NCI-H1105 treated with DMSO at 0.1 percent for 48 hours (cell line): Measurements from ENCODE around the gene ZDHHC14.

ENCODE experiments used
- DNase-seq: peaks from one replicate; lab custom pipeline; 2025; lab: John Stamatoyannopoulos, UW

Gene ZDHHC14

DNA sequence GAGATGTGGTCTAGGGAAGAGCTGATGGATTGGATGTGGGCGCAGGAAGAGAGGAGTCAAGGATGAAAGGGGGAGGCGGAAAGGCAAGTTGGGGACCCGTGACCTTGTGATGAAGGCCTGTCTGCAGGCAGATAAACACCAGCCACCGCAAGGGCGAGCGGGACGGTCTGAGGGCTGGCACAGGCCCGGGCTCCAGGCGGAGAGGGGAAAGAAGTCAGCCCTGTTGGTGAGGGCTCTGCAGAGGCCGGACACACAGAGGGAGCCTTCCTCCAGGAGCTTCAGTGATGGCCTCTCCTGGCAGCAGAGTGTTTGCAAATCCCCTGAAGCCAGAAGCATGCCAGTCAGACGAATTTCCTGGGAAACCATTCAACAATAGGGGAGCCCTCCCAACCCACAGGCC lies 112.2 kb downstream of the ZDHHC14 start:
- DNase-seq = no peak

DNA sequence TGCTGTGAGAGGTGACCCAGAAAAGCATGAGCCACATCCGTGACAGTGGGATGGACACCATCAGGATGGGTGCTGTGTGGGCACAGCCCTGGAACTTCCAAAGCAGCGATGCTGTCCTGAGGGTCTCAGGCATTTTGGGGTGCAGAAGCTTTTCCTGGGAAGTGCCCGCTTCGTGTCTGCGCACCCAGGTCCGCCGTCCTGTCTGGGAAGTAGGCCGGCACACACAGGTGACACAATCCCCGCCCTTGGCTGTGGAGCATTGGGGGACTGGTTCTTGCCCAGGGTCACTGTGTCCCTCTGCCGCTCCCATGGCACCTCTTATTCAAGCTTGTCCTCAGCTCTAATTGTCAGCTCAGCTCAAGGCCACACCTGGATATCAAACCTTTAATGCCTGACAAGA lies 112.6 kb downstream of the ZDHHC14 start:
- no peak for DNase-seq

DNA sequence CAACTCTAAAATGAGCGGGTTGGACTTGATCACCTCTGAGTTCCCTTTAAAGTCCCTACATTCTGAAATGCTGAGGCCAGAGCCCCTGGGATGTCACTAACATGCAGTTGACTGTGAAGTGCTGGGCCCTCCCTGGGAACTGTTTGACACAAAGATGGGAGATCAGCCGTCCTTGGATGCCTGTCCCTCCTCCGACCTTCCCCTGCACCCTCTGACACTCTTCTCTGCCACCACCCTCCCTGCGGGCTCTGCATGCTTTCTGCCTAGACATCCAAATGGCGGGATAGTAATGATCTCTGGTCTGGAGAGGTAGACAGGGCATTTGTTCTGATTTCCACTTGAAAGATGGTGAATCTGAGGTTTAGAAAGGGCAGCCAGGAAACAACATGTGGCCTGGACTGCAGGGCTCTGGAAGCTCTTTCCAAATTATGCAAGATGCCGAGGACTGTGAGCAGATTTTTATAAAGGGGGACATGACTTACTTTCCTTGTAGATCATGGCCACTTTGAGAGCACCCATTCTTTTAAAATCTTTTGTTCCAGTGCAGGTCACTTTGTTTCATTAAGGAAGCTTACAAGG lies 113.2 kb downstream of the ZDHHC14 start:
- no peak for DNase-seq

DNA sequence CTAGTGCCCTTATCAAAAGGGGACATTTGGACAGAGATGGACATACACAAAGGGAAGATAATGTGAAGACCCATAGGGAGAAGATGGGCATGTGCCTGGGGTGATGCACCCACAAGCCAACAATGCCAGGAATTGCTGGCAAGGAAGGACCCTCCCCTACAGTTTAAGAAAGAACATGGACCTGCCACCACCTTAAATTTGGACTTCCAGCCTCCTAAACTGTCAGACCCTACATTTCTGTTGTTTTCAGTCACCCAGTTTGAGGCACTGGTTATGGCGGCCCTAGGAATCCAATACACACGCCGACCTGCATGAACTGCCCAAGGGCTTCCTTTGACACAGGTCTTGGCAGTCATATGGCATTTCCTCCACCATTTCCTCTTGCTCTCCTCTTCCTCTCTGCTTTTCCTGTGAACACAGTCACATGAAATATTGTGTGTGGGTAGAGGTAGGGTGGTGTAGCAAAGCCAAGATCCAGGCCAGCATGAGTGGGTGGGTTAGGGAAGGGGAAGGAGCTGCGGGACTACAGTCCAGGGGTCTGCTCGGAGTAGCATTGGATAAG lies 115.6 kb downstream of the ZDHHC14 start:
- no peak for DNase-seq

DNA sequence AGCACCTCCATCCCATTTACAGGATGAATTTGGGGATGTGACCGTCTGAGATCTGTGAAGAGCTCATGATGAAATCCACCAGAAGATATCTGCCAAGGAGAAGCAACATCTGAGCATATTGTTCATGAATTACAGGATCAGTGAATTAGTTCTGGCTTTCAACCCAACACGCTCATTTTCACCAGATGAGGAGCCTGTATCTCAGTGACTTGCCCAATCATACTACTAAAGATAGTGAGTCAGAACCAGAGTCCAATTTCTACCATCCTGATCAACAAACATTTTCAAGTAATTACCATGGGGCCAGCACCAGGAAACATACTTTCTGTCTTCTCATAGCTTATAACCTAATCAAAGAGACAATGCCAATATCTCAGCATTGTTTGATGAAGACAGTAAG lies 116.6 kb downstream of the ZDHHC14 start:
- no peak for DNase-seq

- DNase-seq = no peak
These were observed 117.8 kb downstream of the ZDHHC14 start for GRCh38 chr6:157498817-157499216.

DNA sequence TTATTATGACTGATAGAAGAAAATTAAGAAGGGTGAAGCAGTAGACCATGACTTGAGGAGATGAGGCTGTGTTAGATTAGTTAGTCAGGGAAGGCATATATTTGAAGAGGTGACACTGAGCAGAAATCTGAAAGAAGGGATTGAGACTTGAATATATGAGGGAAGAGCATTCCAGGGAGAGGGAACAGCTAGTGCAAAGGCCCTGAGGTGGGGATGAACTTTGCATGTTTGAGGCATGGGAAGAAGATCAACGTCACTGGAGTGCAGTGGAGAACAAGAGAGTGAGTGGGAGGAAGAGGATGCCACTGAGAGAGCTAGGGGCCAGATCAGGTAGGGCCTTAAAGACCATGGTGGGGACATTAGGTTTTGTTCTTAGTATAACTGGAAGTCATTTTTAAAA lies 119.0 kb downstream of the ZDHHC14 start:
- DNase-seq = no peak

- no peak for DNase-seq
These were observed 122.2 kb downstream of the ZDHHC14 start for GRCh38 chr6:157503018-157503747.

- no peak for DNase-seq
These were observed 125.0 kb downstream of the ZDHHC14 start for GRCh38 chr6:157505912-157506491.

DNA sequence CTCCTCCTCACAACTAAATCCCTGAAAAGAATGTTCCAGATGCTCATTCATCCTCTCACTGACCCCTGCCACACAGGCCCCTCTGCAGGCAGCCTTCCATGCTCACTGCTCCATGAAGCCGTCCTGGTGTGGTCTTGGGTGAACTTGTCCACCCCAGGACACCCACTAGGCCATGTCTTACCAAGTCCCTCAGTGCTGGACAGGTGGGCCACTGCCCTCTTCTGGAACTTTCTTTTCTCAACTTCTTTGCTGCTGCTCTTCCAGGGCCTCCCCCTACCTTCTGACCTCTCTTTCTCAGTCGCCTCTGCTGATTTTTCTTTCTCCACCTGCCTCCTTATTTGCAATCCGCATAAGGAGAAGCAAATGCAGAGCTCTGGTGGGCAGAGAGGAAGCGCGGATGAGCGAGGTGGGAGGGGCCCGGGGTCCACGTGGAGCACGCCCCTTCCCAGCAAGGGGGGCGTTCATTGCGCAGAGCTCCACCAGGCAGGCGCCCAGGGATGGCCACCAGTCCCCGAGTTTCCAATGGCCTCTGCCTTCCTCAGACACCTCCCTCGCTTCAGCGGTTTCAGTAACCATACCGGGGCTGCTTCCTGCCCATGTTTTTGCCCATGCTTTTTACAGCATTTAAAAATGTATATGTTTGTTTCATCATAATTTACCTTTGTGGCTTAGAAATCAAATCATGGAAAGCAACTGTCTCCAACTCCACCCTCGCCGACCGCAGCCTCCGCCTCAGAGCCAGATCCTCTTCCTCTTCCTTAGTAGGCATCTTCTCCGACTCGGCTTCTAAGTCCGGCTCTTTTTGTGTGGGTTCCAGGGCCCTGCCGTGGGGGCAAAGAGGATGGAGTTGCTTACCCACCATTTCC lies 129.6 kb downstream of the ZDHHC14 start:
- DNase-seq = no peak

GRCh38 chr6:157511682-157512381 lies 130.8 kb downstream of the ZDHHC14 start:
- no peak for DNase-seq

GRCh38 chr6:157512382-157512682 lies 131.3 kb downstream of the ZDHHC14 start:
- DNase-seq = no peak

DNA sequence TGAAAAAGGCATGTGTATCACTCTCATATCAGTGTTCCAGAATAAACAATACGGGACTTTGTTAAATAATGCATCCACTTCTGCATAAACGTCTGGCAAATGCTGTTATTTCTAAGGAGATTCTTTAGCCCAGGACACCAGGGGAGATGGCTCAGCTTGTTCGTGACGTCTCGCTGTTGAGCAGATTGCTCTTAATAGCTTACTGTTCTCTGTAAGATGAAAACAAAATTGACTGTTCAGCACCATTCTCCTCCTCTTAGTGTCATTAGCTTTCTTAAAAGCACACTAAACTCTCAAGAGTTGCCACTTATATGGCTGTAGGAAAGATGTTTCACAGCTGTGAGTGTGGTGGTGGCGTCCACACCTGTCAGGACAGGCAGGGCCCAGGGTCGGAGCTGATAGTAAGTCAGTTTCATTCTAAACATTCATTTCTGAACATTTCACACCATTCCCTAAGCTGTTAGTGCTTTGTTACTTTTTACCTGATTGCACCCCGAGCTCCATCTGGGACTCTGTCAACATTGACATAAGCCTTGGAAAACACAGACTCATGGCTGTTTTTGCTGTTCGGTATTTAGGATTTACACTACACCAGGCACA lies 132.1 kb downstream of the ZDHHC14 start:
- no peak for DNase-seq

- no peak for DNase-seq
These were observed 132.9 kb downstream of the ZDHHC14 start for GRCh38 chr6:157513619-157514485.

- no peak for DNase-seq
These were observed 133.9 kb downstream of the ZDHHC14 start for GRCh38 chr6:157514659-157515496.

DNA sequence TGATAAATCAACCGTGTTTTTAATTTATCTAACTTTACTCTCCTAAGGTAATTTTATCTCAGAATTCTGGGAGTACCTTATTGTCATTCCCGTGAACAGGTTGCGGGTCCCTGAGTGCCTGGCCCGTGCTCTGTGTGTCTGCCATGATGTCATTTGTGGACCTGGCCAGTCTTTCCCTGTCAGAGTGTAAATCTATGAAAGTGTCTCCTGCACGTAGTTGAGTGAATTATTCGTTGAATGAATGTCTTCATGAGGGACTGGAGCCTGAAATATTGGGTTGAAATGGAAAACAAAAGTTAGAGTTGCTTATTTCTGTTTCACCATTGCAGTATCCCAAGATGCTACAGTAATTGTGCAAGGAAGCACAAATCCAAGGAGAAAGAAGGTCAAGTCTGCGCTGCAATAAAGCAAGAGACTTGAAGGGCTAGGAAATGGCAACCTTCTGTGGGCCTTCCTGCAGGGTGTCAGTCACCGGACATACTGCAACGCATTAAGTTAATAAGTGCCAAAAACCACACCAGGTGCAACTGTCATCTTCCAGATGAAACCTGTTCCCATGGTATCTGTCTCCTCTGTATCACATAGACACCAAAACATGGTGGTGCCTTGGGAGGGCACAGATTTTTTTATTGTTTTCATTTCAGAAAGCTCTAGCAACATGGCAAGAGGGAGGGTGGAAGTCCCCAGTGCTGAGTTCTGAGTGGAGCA lies 135.5 kb downstream of the ZDHHC14 start:
- DNase-seq = no peak

- DNase-seq = no peak
These were observed 136.8 kb downstream of the ZDHHC14 start for GRCh38 chr6:157517601-157518359.
